Activated naive CD4-positive, alpha-beta T cell treated with anti-CD3 and anti-CD28 coated beads, Interleukin-2, amount 50 U/mL, for 24 hours (primary cell): ENCODE results near the gene CREB3L4.

Experiments used
- H3K27ac Mint-ChIP-seq: one replicate; pipeline ENCODE4 v1.8.0; 2021; ENCODE audit warnings: mild to moderate bottlenecking, mixed read lengths
- H3K27me3 Mint-ChIP-seq: one replicate; pipeline ENCODE4 v1.8.0; 2021; ENCODE audit warnings: mixed read lengths
- H3K36me3 Mint-ChIP-seq: one replicate; pipeline ENCODE4 v1.8.0; 2021; ENCODE audit warnings: mixed read lengths
- H3K4me1 Mint-ChIP-seq: one replicate; pipeline ENCODE4 v1.8.0; 2021; ENCODE audit warnings: mixed read lengths
- H3K4me3 Mint-ChIP-seq: one replicate; pipeline ENCODE4 v1.8.0; 2021; ENCODE audit warnings: mild to moderate bottlenecking, mixed read lengths
- H3K9me3 Mint-ChIP-seq: one replicate; pipeline ENCODE4 v1.8.0; 2021; ENCODE audit warnings: mixed read lengths

CREB3L4 gene

GRCh38 chr1:153967107-153967999, at the start of gene CREB3L4:
Gene CREB3L4 (plus strand): TSS chr1:153967902. CDS start chr1:153968526, 624 bp downstream.
- Mint-ChIP-seq H3K27me3 (no peaks in the 10 kb centered on the region), H3K9me3 (no peaks in the 10 kb centered on the region), H3K36me3 (peaks cover under 1% of the 10 kb centered on the region), H3K4me1 (peaks cover 50% of the 10 kb centered on the region), H3K4me3 (peak within 1 kb of the TSS; percentile 92), H3K27ac (peak within 1 kb of the TSS; percentile 91)

GRCh38 chr1:153919876-153920852, 47.5 kb upstream of the CREB3L4 start:
- no peaks in the 10 kb centered on the region for H3K27me3 Mint-ChIP-seq
- H3K4me1 Mint-ChIP-seq: peaks cover 58% of the 10 kb centered on the region
- no peaks in the 10 kb centered on the region for H3K9me3 Mint-ChIP-seq
- peak overlapping the region; percentile 91 for H3K4me3 Mint-ChIP-seq
- peaks cover 4% of the 10 kb centered on the region for H3K36me3 Mint-ChIP-seq
- peak overlapping the region; percentile 92 for H3K27ac Mint-ChIP-seq

GRCh38 chr1:153921080-153921802, 46.5 kb upstream of the CREB3L4 start:
- Mint-ChIP-seq H3K27ac (peak overlapping the region; percentile 81), H3K4me1 (peaks cover 49% of the 10 kb centered on the region), H3K36me3 (peaks cover 4% of the 10 kb centered on the region)

GRCh38 chr1:153921803-153922075, 46.0 kb upstream of the CREB3L4 start:
- H3K9me3 Mint-ChIP-seq: no peaks in the 10 kb centered on the region
- H3K4me3 Mint-ChIP-seq: peak overlapping the region; percentile 91
- peak overlapping the region; percentile 76 for H3K27ac Mint-ChIP-seq
- H3K4me1 Mint-ChIP-seq: peaks cover 46% of the 10 kb centered on the region
- H3K36me3 Mint-ChIP-seq: peaks cover 3% of the 10 kb centered on the region
- H3K27me3 Mint-ChIP-seq: no peaks in the 10 kb centered on the region

More at GRCh38 chr1:153921080-153921802, 46.5 kb upstream of the CREB3L4 start:
- H3K27me3 Mint-ChIP-seq: no peaks in the 10 kb centered on the region
- H3K4me3 Mint-ChIP-seq: peak overlapping the region; percentile 91
- no peaks in the 10 kb centered on the region for H3K9me3 Mint-ChIP-seq

GRCh38 chr1:153922076-153922971, 45.4 kb upstream of the CREB3L4 start:
- H3K27me3 Mint-ChIP-seq: no peaks in the 10 kb centered on the region
- H3K9me3 Mint-ChIP-seq: no peaks in the 10 kb centered on the region
- peaks cover 46% of the 10 kb centered on the region for H3K4me1 Mint-ChIP-seq
- peak overlapping the region; percentile 96 for H3K27ac Mint-ChIP-seq
- peak overlapping the region; percentile 91 for H3K4me3 Mint-ChIP-seq
- H3K36me3 Mint-ChIP-seq: peaks cover 3% of the 10 kb centered on the region

- no peaks in the 10 kb centered on the region for H3K9me3 Mint-ChIP-seq
- peak within 1 kb of the TSS; percentile 91 for H3K4me3 Mint-ChIP-seq
- peak within 1 kb of the TSS; percentile 96 for H3K27ac Mint-ChIP-seq
- no peaks in the 10 kb centered on the region for H3K27me3 Mint-ChIP-seq
- peaks cover 41% of the 10 kb centered on the region for H3K4me1 Mint-ChIP-seq
- H3K36me3 Mint-ChIP-seq: no peaks in the 10 kb centered on the region
Measured at GRCh38 chr1:153922972-153923925, 44.5 kb upstream of the CREB3L4 start, which contains the start of gene GATAD2B. Gene GATAD2B (minus strand): TSS chr1:153922972. CDS start chr1:153828347, 94,625 bp downstream.

GRCh38 chr1:153926405-153926804, 41.3 kb upstream of the CREB3L4 start:
- Mint-ChIP-seq H3K36me3 (no peaks in the 10 kb centered on the region), H3K27ac (peak overlapping the region; percentile 8), H3K4me1 (peaks cover 19% of the 10 kb centered on the region), H3K4me3 (no peak overlapping the region), H3K9me3 (no peaks in the 10 kb centered on the region), H3K27me3 (no peaks in the 10 kb centered on the region)

- H3K4me3 Mint-ChIP-seq: no peak overlapping the region
- H3K27me3 Mint-ChIP-seq: no peaks in the 10 kb centered on the region
Measured at GRCh38 chr1:153928245-153928644, 39.5 kb upstream of the CREB3L4 start.

GRCh38 chr1:153928791-153929341, 38.8 kb upstream of the CREB3L4 start:
- H3K4me1 Mint-ChIP-seq: peaks cover 13% of the 10 kb centered on the region
- no peaks in the 10 kb centered on the region for H3K27me3 Mint-ChIP-seq
- H3K27ac Mint-ChIP-seq: peak overlapping the region; percentile 37
- H3K36me3 Mint-ChIP-seq: no peaks in the 10 kb centered on the region
- H3K9me3 Mint-ChIP-seq: no peaks in the 10 kb centered on the region
- H3K4me3 Mint-ChIP-seq: no peak overlapping the region

More at GRCh38 chr1:153928245-153928644, 39.5 kb upstream of the CREB3L4 start:
- H3K27ac Mint-ChIP-seq: peak overlapping the region; percentile 37
- H3K9me3 Mint-ChIP-seq: no peaks in the 10 kb centered on the region
- no peaks in the 10 kb centered on the region for H3K36me3 Mint-ChIP-seq
- peaks cover 16% of the 10 kb centered on the region for H3K4me1 Mint-ChIP-seq

GRCh38 chr1:153929426-153929825, 38.3 kb upstream of the CREB3L4 start:
- H3K27me3 Mint-ChIP-seq: no peaks in the 10 kb centered on the region
- peaks cover 12% of the 10 kb centered on the region for H3K4me1 Mint-ChIP-seq
- no peak overlapping the region for H3K4me3 Mint-ChIP-seq
- no peaks in the 10 kb centered on the region for H3K36me3 Mint-ChIP-seq
- no peaks in the 10 kb centered on the region for H3K9me3 Mint-ChIP-seq
- no peak overlapping the region for H3K27ac Mint-ChIP-seq

- no peaks in the 10 kb centered on the region for H3K9me3 Mint-ChIP-seq
- H3K36me3 Mint-ChIP-seq: no peaks in the 10 kb centered on the region
- H3K27ac Mint-ChIP-seq: peak overlapping the region; percentile 23
- no peak overlapping the region for H3K4me3 Mint-ChIP-seq
- H3K4me1 Mint-ChIP-seq: peaks cover 12% of the 10 kb centered on the region
- no peaks in the 10 kb centered on the region for H3K27me3 Mint-ChIP-seq
Measured at GRCh38 chr1:153929981-153930948, 37.4 kb upstream of the CREB3L4 start.
